CD14-positive monocyte (primary cell): Measurements from ENCODE around the gene PADI6. TPM values are rescaled to one million over a fixed set of nuclear protein-coding genes. Genes with fewer than 3 reads are reported as not detected.
A peak's percentile ranks its signal among the peaks of the same experiment; 100 is the strongest.

Experiments used
- DNase-seq, 3 donors: peaks; one replicate each; pipeline ENCODE4 v3.0.0-alpha.2; 2011 to 2022
- H2AFZ ChIP-seq: 2 replicates; pipeline ENCODE4 v1.6.0; 2012; ENCODE audit warnings: mild to moderate bottlenecking, low read depth, low read length, inconsistent platforms; ENCODE audit not compliant: insufficient read depth, poor library complexity, severe bottlenecking
- H3K27ac ChIP-seq, 2 donors: 1 replicate in 1 of 2; 2 replicates in 1 of 2; pipeline ENCODE4 v1.5.1; 2012 to 2013; ENCODE audit warnings: low read length in 2 of 2, control low read depth in 1 of 2, inconsistent platforms in 1 of 2, low read depth in 1 of 2, mild to moderate bottlenecking in 1 of 2
- H3K27me3 ChIP-seq, 2 donors: one replicate each; pipeline versions ENCODE4 v1.6.0 to v1.6.1; 2011 to 2013; ENCODE audit warnings: low read length in 2 of 2; ENCODE audit not compliant: control insufficient read depth in 2 of 2, insufficient read depth in 2 of 2
- H3K36me3 ChIP-seq, 2 donors: replicated peaks in 1 of 2; 1 replicate in 1 of 2; 2 replicates in 1 of 2; pipeline versions ENCODE4 v1.5.1 to v1.6.1; 2012 to 2013; ENCODE audit warnings: low read length in 2 of 2, control low read depth in 1 of 2, inconsistent platforms in 1 of 2, mild to moderate bottlenecking in 1 of 2; ENCODE audit not compliant: insufficient read depth in 2 of 2, control insufficient read depth in 1 of 2
- H3K4me1 ChIP-seq, 2 donors: 1 replicate in 1 of 2; 2 replicates in 1 of 2; pipeline versions ENCODE4 v1.5.1 to v1.6.1; 2012 to 2013; ENCODE audit warnings: low read length in 2 of 2, control low read depth in 1 of 2, inconsistent platforms in 1 of 2, mild to moderate bottlenecking in 1 of 2, moderate library complexity in 1 of 2; ENCODE audit not compliant: insufficient read depth in 2 of 2, control insufficient read depth in 1 of 2
- H3K4me2 ChIP-seq: replicated peaks from 2 replicates; pipeline ENCODE3; 2012; ENCODE audit warnings: low read length, moderate library complexity, mild to moderate bottlenecking; ENCODE audit not compliant: poor library complexity, severe bottlenecking; ENCODE audit errors: extremely low read depth
- H3K4me3 ChIP-seq, 3 experiments: fragments of 200-600 bp in 1 of 3; sonication (generic) in 1 of 3; replicated peaks in 1 of 3; 1 replicate in 2 of 3; 2 replicates in 1 of 3; pipeline ENCODE4 v1.5.1; 2011 to 2013; ENCODE audit warnings: low read length in 3 of 3, mild to moderate bottlenecking in 3 of 3, control low read depth in 2 of 3, low read depth in 2 of 3, inconsistent platforms in 1 of 3, moderate library complexity in 1 of 3
- H3K79me2 ChIP-seq: 2 replicates; pipeline ENCODE4 v1.6.0; 2012; ENCODE audit warnings: mild to moderate bottlenecking, control low read depth, inconsistent platforms, low read length, moderate library complexity; ENCODE audit not compliant: insufficient read depth
- H3K9ac ChIP-seq: 2 replicates; pipeline ENCODE4 v1.6.0; 2017; ENCODE audit warnings: low read length, mild to moderate bottlenecking; ENCODE audit not compliant: insufficient read depth, poor library complexity, severe bottlenecking
- H3K9me3 ChIP-seq, 2 donors: replicated peaks in 1 of 2; 1 replicate in 1 of 2; 2 replicates in 1 of 2; pipeline versions ENCODE4 v1.5.1 to v1.6.1; 2012 to 2013; ENCODE audit warnings: low read length in 2 of 2, control low read depth in 1 of 2; ENCODE audit not compliant: control insufficient read depth in 1 of 2, insufficient read depth in 1 of 2
- H4K20me1 ChIP-seq: 2 replicates; pipeline ENCODE4 v1.6.0; 2012; ENCODE audit warnings: mild to moderate bottlenecking, low read length, control low read depth, moderate library complexity; ENCODE audit not compliant: insufficient read depth
- H3K27ac Mint-ChIP-seq, 7 donors: one replicate each; pipeline ENCODE4 v1.8.0; 2020; ENCODE audit warnings: mild to moderate bottlenecking in 7 of 7, mixed read lengths in 7 of 7, moderate library complexity in 6 of 7, inconsistent platforms in 2 of 7
- H3K27me3 Mint-ChIP-seq, 3 donors: one replicate each; pipeline ENCODE4 v1.8.0; 2021 to 2022; ENCODE audit warnings: low read depth in 3 of 3, mild to moderate bottlenecking in 3 of 3, mixed read lengths in 3 of 3, moderate library complexity in 3 of 3, inconsistent platforms in 1 of 3
- H3K36me3 Mint-ChIP-seq, 2 donors: one replicate each; pipeline ENCODE4 v1.8.0; 2020; ENCODE audit warnings: mixed read lengths in 2 of 2, inconsistent platforms in 1 of 2, mild to moderate bottlenecking in 1 of 2
- H3K4me1 Mint-ChIP-seq: one replicate; pipeline ENCODE4 v1.8.0; 2020; ENCODE audit warnings: mild to moderate bottlenecking, mixed read lengths
- H3K4me3 Mint-ChIP-seq, 2 donors: one replicate each; pipeline ENCODE4 v1.8.0; 2020; ENCODE audit warnings: mild to moderate bottlenecking in 2 of 2, mixed read lengths in 2 of 2, moderate library complexity in 1 of 2
- H3K9me3 Mint-ChIP-seq, 7 donors: one replicate each; pipeline ENCODE4 v1.8.0; 2020 to 2022; ENCODE audit warnings: mixed read lengths in 7 of 7, mild to moderate bottlenecking in 6 of 7, moderate library complexity in 6 of 7, inconsistent platforms in 2 of 7
- CTCF ChIP-seq: fragments of 200-600 bp; IDR thresholded peaks from one replicate; pipeline ENCODE4 v1.8.0; 2022; ENCODE audit warnings: antibody characterized with exemption, mild to moderate bottlenecking
- WGBS: methylation state at CpG from one replicate; pipeline ENCODE4 v1.1.5; 2013; ENCODE audit warnings: missing lambda C conversion rate; ENCODE audit not compliant: insufficient coverage; 5-methylcytosine and 5-hydroxymethylcytosine counted together
- intact Hi-C, 2 donors: fragments of 100-400 bp; cut with micrococcal nuclease; formaldehyde crosslinking; loops; one replicate each; pipeline versions ENCODE4 v1.15.0 to v1.15.1; 2023
- polyA plus RNA-seq, 3 donors: library from polyadenylated mRNA; depleted of rRNA in 1 of 3; unstranded in 2 of 3; stranded (reverse) in 1 of 3; fragments of 300-500 nt in 2 of 3; fragments of >200 nt in 1 of 3; fragmentation: Illumina TruSeq in 2 of 3; gene quantifications; 1 replicate in 2 of 3; 2 replicates in 1 of 3; pipeline ENCODE4 v1.2.3, GENCODE V29; 2012 to 2021

The PADI6 gene
- polyA plus RNA-seq, 3 donors = 0.66 to 0.83 (median 0.78) TPM

- H3K9me3 Mint-ChIP-seq = peaks cover 0 to 2% (median 0%) of the 10 kb centered on the region in 7 donors
- peak overlapping the region; percentile 80 to 85 for H3K27ac ChIP-seq
- no peak for TF ChIP-seq CTCF
- H3K4me3 ChIP-seq = peak overlapping the region in 1 of 3 experiments; percentile 63
- H3K27ac Mint-ChIP-seq = peak overlapping the region; percentile 96 to 99 (median 99)
- peak overlapping the region; percentile 58 for H3K4me2 ChIP-seq
- H3K9me3 ChIP-seq = no peaks in the 10 kb centered on the region
- intact Hi-C loops = loop anchor here (10.0 kb wide), 1 partner anchor 202 kb away; no protein-coding TSS in a partner anchor
- WGBS = 95% methylated on average over 3 of the region's 3 CpGs
- peaks cover 64% of the 10 kb centered on the region for H3K4me1 Mint-ChIP-seq
- H3K36me3 Mint-ChIP-seq = peaks cover 37 to 63% of the 10 kb centered on the region in 2 donors
- peaks cover 90% of the 10 kb centered on the region for H3K79me2 ChIP-seq
- H4K20me1 ChIP-seq = peaks cover 85% of the 10 kb centered on the region
- peak in 1 of 3 donors; percentile 10 for DNase-seq
- H3K4me1 ChIP-seq = peaks cover 57 to 67% of the 10 kb centered on the region in 2 donors
- H3K4me3 Mint-ChIP-seq = peak overlapping the region; percentile 66 to 67
- H3K9ac ChIP-seq = peak overlapping the region; percentile 47
- no peaks in the 10 kb centered on the region for H3K27me3 Mint-ChIP-seq
- no peaks in the 10 kb centered on the region for H3K27me3 ChIP-seq
- peaks cover 36 to 52% of the 10 kb centered on the region in 2 donors for H3K36me3 ChIP-seq
- no peak overlapping the region for H2AFZ ChIP-seq
Observed at GRCh38 chr1:17432412-17432811, 60.4 kb downstream of the PADI6 start.

GRCh38 chr1:17433261-17433660, 61.3 kb downstream of the PADI6 start:
- H3K27ac Mint-ChIP-seq = peak overlapping the region; percentile 63 to 96 (median 78)
- Histone ChIP-seq H3K4me2 (no peak overlapping the region), H4K20me1 (peaks cover 77% of the 10 kb centered on the region), H3K4me3 (no peak overlapping the region), H3K27ac (peak overlapping the region; percentile 51 to 85), H2AFZ (no peak overlapping the region), H3K9me3 (no peaks in the 10 kb centered on the region), H3K4me1 (peaks cover 57 to 67% of the 10 kb centered on the region in 2 donors), H3K36me3 (peaks cover 28 to 44% of the 10 kb centered on the region in 2 donors), H3K27me3 (no peaks in the 10 kb centered on the region), H3K9ac (no peak overlapping the region), H3K79me2 (peaks cover 88% of the 10 kb centered on the region)
- intact Hi-C loops = loop anchor here (10.0 kb wide), 1 partner anchor 202 kb away; no protein-coding TSS in a partner anchor
- peaks cover 64% of the 10 kb centered on the region for H3K4me1 Mint-ChIP-seq
- TF ChIP-seq CTCF = no peak
- H3K9me3 Mint-ChIP-seq = peaks cover 0 to 2% (median 0%) of the 10 kb centered on the region in 7 donors
- H3K4me3 Mint-ChIP-seq = no peak overlapping the region
- DNase-seq = no peak
- 86% methylated on average over 5 of the region's 13 CpGs for WGBS
- peaks cover 32 to 54% of the 10 kb centered on the region in 2 donors for H3K36me3 Mint-ChIP-seq
- no peaks in the 10 kb centered on the region for H3K27me3 Mint-ChIP-seq
